Right ventricle myocardium superior (tissue), 1 donor: ENCODE measurements around the gene WWC1. TPM values are rescaled to one million over a fixed set of nuclear protein-coding genes. Genes with fewer than 3 reads are reported as not detected.
"Not testable (repeated sequence)": the region's sequence is repeated elsewhere in the genome, so short reads cannot be mapped to it uniquely, and the experiment has no call there.

Experiments used
- ATAC-seq: fragments of 200-7000 bp; cut with Tn5 transposase; one replicate; pipeline ENCODE4 v1.9.1; 2020; ENCODE audit warnings: mild to moderate bottlenecking; ENCODE audit not compliant: poor library complexity
- DNase-seq: peaks from one replicate; pipeline ENCODE4 v3.0.0-alpha.2; 2020
- intact Hi-C: fragments of 100-400 bp; cut with DNase I; formaldehyde crosslinking; loops from one replicate; pipeline ENCODE4 v1.11.2; 2022
- total RNA-seq: library from RNA; stranded (reverse); fragmentation: NEBNext Ultra II Directional; extraction: Animal tissue kit (Norgen Biotek cat#: 25700); gene quantifications from one replicate; pipeline ENCODE4 v1.2.1, GENCODE V29; 2021
- donor health status: DM: no; HTN: yes; CAD: no; lungs with severe emphysema.

The WWC1 gene
- total RNA-seq, 1 donor from 2014 or later: 1.8 TPM

DNA sequence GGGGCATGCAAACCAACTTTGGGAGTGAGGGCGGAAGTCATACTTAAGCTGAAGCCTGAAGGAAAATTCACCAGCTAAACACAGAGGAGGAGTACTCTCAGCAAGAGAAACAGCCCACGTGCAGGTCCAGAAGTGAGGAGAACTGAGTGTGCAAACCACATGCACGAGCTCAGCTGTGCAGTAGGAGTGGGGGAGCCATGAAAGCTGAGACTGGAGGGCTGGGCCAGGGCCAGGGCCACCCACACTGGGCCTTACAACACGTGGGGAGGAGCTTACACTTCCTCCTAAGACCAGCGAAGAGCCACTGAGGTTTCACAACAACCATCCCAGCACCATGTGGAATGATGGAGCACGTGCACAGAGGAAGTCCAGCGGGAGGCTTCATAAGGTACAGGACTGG is 9.3 kb upstream of the WWC1 start:
- intact Hi-C loops: no loop called here
- ATAC-seq (no peak), DNase-seq (no peak)

DNA sequence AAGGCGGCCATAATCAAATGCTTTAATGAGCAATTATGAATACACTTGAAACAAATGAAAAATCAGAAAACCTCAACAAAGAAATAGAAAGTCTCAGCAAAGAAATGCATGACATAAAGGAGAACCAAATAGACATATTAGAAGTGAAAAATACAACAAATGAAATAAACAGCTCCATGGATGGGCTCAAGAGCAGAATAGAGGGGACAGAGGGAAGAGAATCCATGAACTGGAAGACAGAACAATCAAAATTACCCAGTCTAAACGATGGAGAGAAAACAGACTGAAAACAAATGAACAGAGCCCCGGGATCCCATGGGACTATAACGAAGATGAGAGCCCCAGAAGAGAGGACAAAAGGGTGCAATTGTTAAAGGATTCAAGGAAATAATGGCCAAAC is 6.6 kb upstream of the WWC1 start:
- intact Hi-C loops: no loop called here
- no peak for ATAC-seq
- no peak for DNase-seq

- no peak for ATAC-seq
- DNase-seq: no peak
- intact Hi-C loops: no loop called here
These were observed 5.7 kb upstream of the WWC1 start for GRCh38 chr5:168285696-168286095.

- intact Hi-C loops: no loop called here
- DNase-seq (no peak), ATAC-seq (no peak)
These were observed 5.1 kb upstream of the WWC1 start for GRCh38 chr5:168286386-168286785.

- DNase-seq, intact Hi-C loops, ATAC-seq: not testable (repeated sequence)
These were observed 4.6 kb upstream of the WWC1 start for GRCh38 chr5:168286863-168287262.

DNA sequence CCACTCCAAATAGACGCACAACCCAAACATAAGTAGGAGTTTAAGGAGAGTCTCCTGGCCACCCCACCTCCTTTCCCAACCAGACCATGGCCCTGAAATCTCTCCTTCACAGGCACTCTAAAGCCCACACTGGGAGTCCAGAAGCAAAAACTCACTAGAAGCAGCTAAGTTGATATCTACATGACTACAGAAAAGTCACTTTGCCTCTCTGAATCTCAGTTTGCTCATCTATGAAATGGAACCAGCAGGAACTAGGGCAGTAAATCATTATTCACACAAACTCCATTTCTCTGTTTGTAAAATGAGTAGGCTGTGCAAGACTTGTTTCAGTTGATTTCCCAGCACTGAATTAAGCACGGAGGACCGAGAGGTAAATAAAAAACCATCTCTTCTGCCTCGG is 4.1 kb upstream of the WWC1 start:
- ATAC-seq (no peak), DNase-seq (no peak)
- intact Hi-C loops: no loop called here

- no peak for ATAC-seq
These were observed 2.8 kb upstream of the WWC1 start for GRCh38 chr5:168288349-168289245.

GRCh38 chr5:168290902-168291341 is 523 bp upstream of the WWC1 start:
- intact Hi-C loops: no loop called here
- ATAC-seq (no peak), DNase-seq (no peak)

More at GRCh38 chr5:168288349-168289245, 2.8 kb upstream of the WWC1 start:
- intact Hi-C loops: no loop called here
- DNase-seq: no peak

- no peak for DNase-seq
- intact Hi-C loops: no loop called here
- peak; percentile 23 for ATAC-seq
These were observed 730 bp downstream of the WWC1 start for GRCh38 chr5:168291964-168292785.

GRCh38 chr5:168292786-168293696 is 1.6 kb downstream of the WWC1 start:
- ATAC-seq (no peak), DNase-seq (no peak)
- intact Hi-C loops: no loop called here

GRCh38 chr5:168295574-168296201 is 4.2 kb downstream of the WWC1 start:
- peak; percentile 59 for ATAC-seq
- intact Hi-C loops: no loop called here
- no peak for DNase-seq

DNA sequence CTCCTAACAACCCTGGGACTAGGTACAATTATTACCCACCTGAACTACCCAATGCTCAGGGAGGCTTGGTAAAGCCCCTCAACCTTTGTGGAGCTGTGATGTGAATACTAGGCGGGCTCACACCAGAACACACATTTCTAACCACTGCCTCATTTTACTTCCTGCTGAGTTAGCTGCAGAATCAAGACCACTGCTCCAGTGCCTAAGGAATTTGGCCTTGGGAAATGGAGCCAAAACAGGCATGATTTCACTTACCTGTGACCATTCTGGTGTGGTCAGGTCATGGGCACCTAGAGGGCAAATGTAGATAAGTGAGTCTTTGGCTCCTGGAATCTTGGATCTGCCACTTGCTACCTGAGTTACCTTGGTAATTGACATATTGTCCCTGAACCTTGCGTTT is 5.2 kb downstream of the WWC1 start:
- intact Hi-C loops: no loop called here
- DNase-seq (no peak), ATAC-seq (no peak)

DNA sequence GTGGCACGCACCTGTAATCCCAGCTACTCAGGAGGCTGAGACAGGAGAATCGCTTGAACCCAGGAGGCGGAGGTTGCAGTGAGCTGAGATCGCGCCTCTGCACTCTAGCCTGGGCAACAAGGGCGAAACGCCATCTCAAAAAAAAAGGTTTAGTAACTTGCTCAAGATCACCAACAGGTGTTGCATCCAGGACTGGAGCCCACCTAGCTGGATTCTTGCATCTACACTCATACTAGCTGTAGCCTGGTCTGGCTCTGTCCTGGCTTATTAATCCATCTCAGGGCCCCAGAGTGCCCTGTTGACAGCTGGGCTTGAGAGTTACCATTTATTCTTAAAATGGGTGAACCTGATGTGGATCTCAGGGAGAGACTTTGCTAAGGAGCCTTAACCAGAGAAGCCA is 7.5 kb downstream of the WWC1 start:
- ATAC-seq (no peak), DNase-seq (no peak)
- intact Hi-C loops: no loop called here

GRCh38 chr5:168299372-168299771 is 7.9 kb downstream of the WWC1 start:
- intact Hi-C loops: no loop called here
- no peak for ATAC-seq
- no peak for DNase-seq

DNA sequence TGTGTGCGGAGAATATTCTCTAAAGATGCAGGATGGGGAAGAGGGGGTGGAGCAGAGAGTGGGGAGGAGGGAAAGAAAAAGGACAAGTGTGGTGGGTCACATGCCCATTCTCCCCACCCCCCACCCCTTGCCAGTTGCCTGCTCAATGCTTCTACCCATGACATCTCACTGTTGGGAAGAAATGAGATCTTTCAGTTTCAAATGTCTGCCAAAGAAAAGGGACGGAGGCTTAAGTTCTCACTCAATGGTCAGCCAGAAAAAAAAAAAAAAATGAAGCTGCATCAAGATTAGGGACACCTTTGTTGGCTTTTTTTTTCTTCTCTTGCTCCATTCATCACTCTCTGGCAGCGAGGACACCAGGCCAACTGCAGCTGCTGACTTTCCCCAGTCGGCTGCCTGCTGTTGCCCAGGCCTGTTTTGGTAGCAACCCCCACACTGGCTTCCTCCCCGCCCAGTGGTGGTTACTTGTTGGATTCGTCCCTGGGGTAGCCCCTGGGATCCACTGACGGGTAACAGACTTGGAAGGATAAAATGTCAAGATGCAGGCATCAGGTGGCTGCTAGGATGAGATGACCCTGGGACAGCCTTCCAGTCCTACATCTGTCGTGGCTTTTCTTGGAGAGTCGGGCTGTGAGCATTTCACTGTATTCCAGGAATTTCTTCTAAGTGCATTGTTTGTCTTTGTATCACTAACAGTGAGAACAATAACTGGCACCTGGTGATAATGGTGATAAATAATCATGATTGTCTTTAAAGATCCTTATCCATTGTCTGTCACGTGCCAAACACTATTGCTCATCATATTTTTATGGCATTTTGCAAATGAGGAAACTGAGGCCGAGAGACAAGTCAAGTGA is 9.1 kb downstream of the WWC1 start:
- intact Hi-C loops: no loop called here
- ATAC-seq: no peak
- DNase-seq: no peak

DNA sequence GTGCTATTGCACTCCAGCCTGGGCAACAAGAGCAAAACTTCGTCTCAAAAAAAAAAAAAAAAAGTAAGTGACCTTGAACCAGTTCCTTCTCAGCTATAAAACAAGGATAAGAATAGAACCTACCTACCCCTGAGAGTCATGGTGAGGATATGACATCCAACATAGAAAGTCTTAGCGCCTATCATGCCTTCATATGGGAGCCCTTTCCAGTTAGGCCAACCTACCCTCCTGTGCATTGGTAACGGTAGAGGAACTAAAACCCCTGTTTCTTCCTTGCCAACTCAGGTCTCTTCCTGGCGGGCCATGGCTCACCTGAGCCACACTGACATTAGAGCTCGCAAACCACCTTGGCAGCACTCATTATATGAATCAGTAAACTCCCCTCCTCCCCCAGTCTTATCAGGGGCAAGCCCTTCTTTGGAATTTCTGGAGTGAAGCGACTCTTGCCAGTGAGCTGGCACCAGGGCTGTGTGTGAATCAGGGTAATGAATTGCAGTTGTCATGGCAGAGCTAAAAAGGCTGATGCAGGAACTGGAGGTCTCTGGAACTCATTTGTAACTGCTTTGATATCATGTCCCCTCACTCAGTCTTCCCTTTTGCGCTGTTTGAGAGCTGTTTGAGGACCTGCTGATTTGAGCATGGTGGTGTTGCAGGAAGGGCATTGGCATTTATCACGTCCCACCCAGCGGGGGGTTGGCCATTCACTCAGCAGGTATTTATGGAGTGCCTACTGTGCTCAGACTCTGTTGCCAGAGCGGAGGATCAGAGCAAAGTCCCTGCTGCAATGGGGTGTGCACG is 10.3 kb downstream of the WWC1 start:
- ATAC-seq: no peak
- DNase-seq: no peak
- intact Hi-C loops: no loop called here

DNA sequence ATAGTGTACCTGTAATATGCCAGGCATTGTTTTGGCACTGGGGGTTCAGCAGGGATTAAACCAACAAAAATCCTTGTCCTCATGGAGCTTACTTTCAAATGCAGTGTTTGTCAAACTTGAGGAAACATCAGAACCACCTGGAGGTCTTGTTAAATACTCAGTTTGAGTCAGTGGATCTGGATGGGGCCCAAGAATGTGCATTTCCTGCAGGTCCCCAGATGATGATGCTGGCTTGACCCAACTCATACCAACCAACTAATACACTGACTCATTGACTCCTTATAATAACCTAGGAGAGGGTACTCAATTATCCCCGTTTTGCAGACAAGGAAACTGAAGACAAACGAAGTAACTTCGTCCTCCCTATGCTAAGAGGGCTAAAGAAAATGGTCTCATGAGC is 11.3 kb downstream of the WWC1 start:
- no peak for ATAC-seq
- intact Hi-C loops: no loop called here
- DNase-seq: no peak
